ENCODE data around the gene NCKAP5.

NCKAP5 gene

GRCh38 chr2:133312038-133312729 is 256.1 kb downstream of the NCKAP5 start:
- TF ChIP-seq EZH2 (IDR thresholded peaks at IDR 0.05; ENCODE audit: borderline replicate concordance, low read length) (no peak), CTCF (IDR thresholded peaks at IDR 0.05; ENCODE audit: low read length) (no peak)
- Histone ChIP-seq H3K27ac (ENCODE audit: low read depth, low read length, poor library complexity, severe bottlenecking) (no peak overlapping the region), H3K4me1 (ENCODE audit: insufficient read depth, low read length, severe bottlenecking) (no peaks in the 10 kb centered on the region), H3K9me2 (ENCODE audit: low read depth, low read length) (no peaks in the 10 kb centered on the region), H3F3A (ENCODE audit: insufficient read depth, low read length) (no peaks in the 10 kb centered on the region), H3K4me3 (ENCODE audit: low read depth, low read length, poor library complexity, severe bottlenecking) (no peak overlapping the region), H3K4me2 (ENCODE audit: low read length) (no peak overlapping the region), H4K20me1 (ENCODE audit: insufficient read depth, low read length) (no peaks in the 10 kb centered on the region), H3K36me3 (ENCODE audit: insufficient read depth, low read length) (no peaks in the 10 kb centered on the region), H3K79me2 (ENCODE audit: insufficient read depth, low read length) (no peaks in the 10 kb centered on the region), H2AFZ (ENCODE audit: low read length) (no peak overlapping the region), H3K27me3 (ENCODE audit: insufficient read depth, low read length) (no peaks in the 10 kb centered on the region; the same call in 1 of the 2 replicates), H3K9ac (ENCODE audit: low read length) (no peak overlapping the region), H3K9me3 (ENCODE audit: low read length) (no peaks in the 10 kb centered on the region)

GRCh38 chr2:133306236-133306635 is 262.0 kb downstream of the NCKAP5 start:
- no peaks in the 10 kb centered on the region for H3K4me1 ChIP-seq (ENCODE audit: insufficient read depth, low read length, severe bottlenecking)
- no peak overlapping the region for H2AFZ ChIP-seq (ENCODE audit: low read length)
- H3K9me3 ChIP-seq (ENCODE audit: low read length): no peaks in the 10 kb centered on the region
- no peaks in the 10 kb centered on the region for H3K9me2 ChIP-seq (ENCODE audit: low read depth, low read length)
- no peak overlapping the region for H3K4me3 ChIP-seq (ENCODE audit: low read depth, low read length, poor library complexity, severe bottlenecking)
- H4K20me1 ChIP-seq (ENCODE audit: insufficient read depth, low read length): no peaks in the 10 kb centered on the region
- H3K27ac ChIP-seq (ENCODE audit: low read depth, low read length, poor library complexity, severe bottlenecking): no peak overlapping the region
- no peaks in the 10 kb centered on the region for H3K36me3 ChIP-seq (ENCODE audit: insufficient read depth, low read length)
- H3F3A ChIP-seq (ENCODE audit: insufficient read depth, low read length): no peaks in the 10 kb centered on the region
- TF ChIP-seq CTCF (IDR thresholded peaks at IDR 0.05; ENCODE audit: low read length) (no peak), EZH2 (IDR thresholded peaks at IDR 0.05; ENCODE audit: borderline replicate concordance, low read length) (no peak)
- H3K4me2 ChIP-seq (ENCODE audit: low read length): no peak overlapping the region
- no peaks in the 10 kb centered on the region for H3K79me2 ChIP-seq (ENCODE audit: insufficient read depth, low read length)
- H3K27me3 ChIP-seq (ENCODE audit: insufficient read depth, low read length): no peaks in the 10 kb centered on the region
- no peak overlapping the region for H3K9ac ChIP-seq (ENCODE audit: low read length)

GRCh38 chr2:133304344-133304743 is 263.9 kb downstream of the NCKAP5 start:
- H3K9me3 ChIP-seq (ENCODE audit: low read length): no peaks in the 10 kb centered on the region
- H3K4me1 ChIP-seq (ENCODE audit: insufficient read depth, low read length, severe bottlenecking): no peaks in the 10 kb centered on the region
- no peak overlapping the region for H3K4me2 ChIP-seq (ENCODE audit: low read length)
- H3K4me3 ChIP-seq (ENCODE audit: low read depth, low read length, poor library complexity, severe bottlenecking): no peak overlapping the region
- H3K9me2 ChIP-seq (ENCODE audit: low read depth, low read length): no peaks in the 10 kb centered on the region
- H3K9ac ChIP-seq (ENCODE audit: low read length): no peak overlapping the region
- H3K27ac ChIP-seq (ENCODE audit: low read depth, low read length, poor library complexity, severe bottlenecking): no peak overlapping the region
- TF ChIP-seq CTCF (IDR thresholded peaks at IDR 0.05; ENCODE audit: low read length): no peak
- no peak for TF ChIP-seq EZH2 (IDR thresholded peaks at IDR 0.05; ENCODE audit: borderline replicate concordance, low read length)
- no peaks in the 10 kb centered on the region for H3K36me3 ChIP-seq (ENCODE audit: insufficient read depth, low read length)
- no peaks in the 10 kb centered on the region for H3K79me2 ChIP-seq (ENCODE audit: insufficient read depth, low read length)
- no peaks in the 10 kb centered on the region for H3K27me3 ChIP-seq (ENCODE audit: insufficient read depth, low read length)
- H3F3A ChIP-seq (ENCODE audit: insufficient read depth, low read length): no peaks in the 10 kb centered on the region
- no peak overlapping the region for H2AFZ ChIP-seq (ENCODE audit: low read length)
- no peaks in the 10 kb centered on the region for H4K20me1 ChIP-seq (ENCODE audit: insufficient read depth, low read length)
